ENCODE results near the gene KRIT1.

Gene KRIT1

DNA sequence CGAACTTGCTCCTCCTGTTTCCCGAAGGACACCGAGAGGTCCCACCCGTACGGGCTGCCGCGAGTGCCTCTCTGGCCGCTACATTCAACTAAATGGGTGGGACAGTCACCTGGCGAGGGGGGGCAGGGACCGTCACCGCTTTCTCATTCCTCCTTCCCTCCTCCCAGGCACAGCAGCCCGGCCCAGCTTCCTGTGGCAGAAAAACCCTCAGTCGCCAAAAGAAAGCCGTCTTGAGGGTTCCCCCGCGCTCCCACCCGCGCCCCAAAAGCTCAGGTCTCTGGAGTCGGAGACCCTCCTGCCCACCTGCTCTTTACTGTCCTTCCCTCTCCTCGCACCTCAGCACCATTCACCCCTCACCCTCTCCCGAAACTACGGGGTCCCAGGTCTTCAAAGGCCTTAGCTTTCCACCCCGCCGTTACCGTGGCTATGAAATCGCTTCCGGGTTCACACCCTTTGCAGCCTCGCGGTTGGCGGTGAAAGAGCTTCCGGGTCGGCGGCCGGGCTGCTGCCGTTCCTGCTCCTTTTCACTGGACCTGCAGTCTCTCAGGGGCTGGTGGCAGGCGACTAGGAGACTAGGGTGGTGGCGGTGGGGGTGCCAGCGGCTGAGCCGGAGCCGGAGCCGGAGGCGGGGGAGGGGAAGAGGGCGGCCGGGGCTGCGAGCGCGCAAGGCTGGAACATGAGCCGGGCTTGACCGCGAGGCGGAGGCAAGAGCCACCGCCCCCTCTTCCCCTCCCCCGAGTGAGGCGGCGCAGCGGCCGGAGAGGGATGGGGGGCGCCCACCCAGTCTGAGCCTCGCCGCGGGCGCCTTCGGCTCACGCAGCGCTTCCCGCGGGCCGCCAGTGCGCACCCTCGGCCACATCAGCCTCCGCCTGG, at the start of gene KRIT1, which contains the start of gene ANKIB1:
Gene KRIT1 (minus strand): TSS at position 428 of the 873 bp plus-strand sequence. CDS start 3,779 bp downstream, outside the sequence.
Gene ANKIB1 (plus strand): TSS at position 488 of the 873 bp plus-strand sequence. CDS start 49,005 bp downstream, outside the sequence.
- peak within 1 kb of the TSS; percentile 87 for H3K4me3 ChIP-seq (ENCODE audit: low read depth, low read length)
- peak within 1 kb of the TSS; percentile 91 for H3K27ac ChIP-seq (ENCODE audit: low read depth, low read length)
- H3K36me3 ChIP-seq (ENCODE audit: control insufficient read depth, insufficient read depth, low read length), result peaks cover 10% of the 10 kb centered on the region
- H3K9me3 ChIP-seq (ENCODE audit: control insufficient read depth, insufficient read depth, low read depth, low read length), result no peaks in the 10 kb centered on the region
- H3K9ac ChIP-seq (ENCODE audit: low read length), result peak within 1 kb of the TSS; percentile 92
- peaks cover 15% of the 10 kb centered on the region for H3K4me1 ChIP-seq (ENCODE audit: control insufficient read depth, insufficient read depth, low read length)
- no peaks in the 10 kb centered on the region for H3K27me3 ChIP-seq (ENCODE audit: control insufficient read depth, insufficient read depth, low read length)

GRCh38 chr7:92295391-92295790, 49.7 kb upstream of the KRIT1 start:
- H3K4me3 ChIP-seq (ENCODE audit: low read depth, low read length), result no peak overlapping the region

DNA sequence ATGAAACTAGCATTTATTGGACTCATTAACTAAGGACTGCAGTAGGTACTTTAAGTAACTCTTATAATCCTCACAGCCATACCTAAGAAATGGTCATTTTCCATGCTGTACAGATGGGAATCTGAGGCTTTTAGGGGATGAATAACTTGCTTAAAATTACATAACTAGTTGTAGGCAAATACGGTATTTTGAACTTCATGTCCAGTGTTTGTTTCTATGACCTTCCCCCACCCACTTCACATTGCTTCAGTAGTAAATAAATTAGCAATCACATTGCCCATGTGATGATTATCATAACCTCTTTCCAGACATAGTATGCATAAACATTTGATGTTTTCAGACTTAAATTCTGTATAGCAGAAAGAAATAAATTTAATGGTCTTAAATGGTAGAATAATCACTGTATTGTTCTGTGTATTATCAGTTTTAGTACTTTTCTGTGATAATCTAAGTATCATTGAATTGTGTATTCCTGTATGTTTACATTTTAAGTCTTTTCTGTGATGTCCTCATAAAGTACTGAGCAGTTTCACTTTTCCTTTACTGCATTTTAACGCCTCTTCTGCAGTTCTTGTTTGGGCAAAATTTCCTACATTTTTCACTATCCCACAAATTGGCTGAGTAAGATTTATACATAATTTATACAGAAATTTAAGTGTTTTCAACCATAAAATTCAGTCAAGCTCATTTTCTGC, 48.3 kb upstream of the KRIT1 start:
- H3K9me3 ChIP-seq (ENCODE audit: control insufficient read depth, insufficient read depth, low read depth, low read length), result no peaks in the 10 kb centered on the region
- H3K4me1 ChIP-seq (ENCODE audit: control insufficient read depth, insufficient read depth, low read length), result peaks cover 19% of the 10 kb centered on the region
- no peak overlapping the region for H3K4me3 ChIP-seq (ENCODE audit: low read depth, low read length)
- H3K9ac ChIP-seq (ENCODE audit: low read length), result no peak overlapping the region
- no peaks in the 10 kb centered on the region for H3K27me3 ChIP-seq (ENCODE audit: control insufficient read depth, insufficient read depth, low read length)
- no peak overlapping the region for H3K27ac ChIP-seq (ENCODE audit: low read depth, low read length)
- 0 out of 2 replicates have a peak, but pooled peaks cover 4% of the 10 kb centered on the region for H3K36me3 ChIP-seq (ENCODE audit: control insufficient read depth, insufficient read depth, low read length)

More at GRCh38 chr7:92295391-92295790, 49.7 kb upstream of the KRIT1 start:
- no peaks in the 10 kb centered on the region for H3K9me3 ChIP-seq (ENCODE audit: control insufficient read depth, insufficient read depth, low read depth, low read length)
- H3K27me3 ChIP-seq (ENCODE audit: control insufficient read depth, insufficient read depth, low read length), result no peaks in the 10 kb centered on the region
- peaks cover 19% of the 10 kb centered on the region for H3K4me1 ChIP-seq (ENCODE audit: control insufficient read depth, insufficient read depth, low read length)
- H3K27ac ChIP-seq (ENCODE audit: low read depth, low read length), result no peak overlapping the region
- H3K36me3 ChIP-seq (ENCODE audit: control insufficient read depth, insufficient read depth, low read length), result peaks cover 4% of the 10 kb centered on the region; the same call in 1 of the 2 replicates
- H3K9ac ChIP-seq (ENCODE audit: low read length), result no peak overlapping the region

- no peak overlapping the region for H3K9ac ChIP-seq (ENCODE audit: low read length)
- 0 out of 2 replicates have a peak, but pooled peaks cover 4% of the 10 kb centered on the region for H3K36me3 ChIP-seq (ENCODE audit: control insufficient read depth, insufficient read depth, low read length)
- H3K4me1 ChIP-seq (ENCODE audit: control insufficient read depth, insufficient read depth, low read length), result peaks cover 19% of the 10 kb centered on the region
- no peaks in the 10 kb centered on the region for H3K27me3 ChIP-seq (ENCODE audit: control insufficient read depth, insufficient read depth, low read length)
- no peak overlapping the region for H3K4me3 ChIP-seq (ENCODE audit: low read depth, low read length)
- H3K9me3 ChIP-seq (ENCODE audit: control insufficient read depth, insufficient read depth, low read depth, low read length), result no peaks in the 10 kb centered on the region
- no peak overlapping the region for H3K27ac ChIP-seq (ENCODE audit: low read depth, low read length)
These were observed 47.3 kb upstream of the KRIT1 start for GRCh38 chr7:92292981-92293380.

DNA sequence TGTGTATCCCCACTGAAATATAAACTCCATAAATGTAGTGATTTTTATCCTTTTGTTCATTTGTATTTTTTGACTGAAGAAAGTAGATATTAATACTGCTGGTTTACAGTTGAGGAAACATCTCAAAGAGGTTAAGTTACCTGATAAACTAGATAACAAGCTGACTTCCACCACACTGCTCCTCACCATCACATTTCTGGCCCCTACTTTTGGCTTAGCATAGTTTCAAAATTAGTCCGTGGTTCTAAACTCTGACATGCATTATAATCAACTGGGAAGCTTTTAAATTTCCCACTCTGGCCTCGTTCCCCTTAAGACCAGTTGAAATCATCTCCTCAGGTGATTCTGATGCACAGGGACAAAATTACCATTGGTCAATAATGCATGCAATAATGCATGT, 43.6 kb upstream of the KRIT1 start:
- no peaks in the 10 kb centered on the region for H3K27me3 ChIP-seq (ENCODE audit: control insufficient read depth, insufficient read depth, low read length)
- H3K4me3 ChIP-seq (ENCODE audit: low read depth, low read length), result no peak overlapping the region
- no peak overlapping the region for H3K27ac ChIP-seq (ENCODE audit: low read depth, low read length)
- no peaks in the 10 kb centered on the region for H3K36me3 ChIP-seq (ENCODE audit: control insufficient read depth, insufficient read depth, low read length)
- no peaks in the 10 kb centered on the region for H3K9me3 ChIP-seq (ENCODE audit: control insufficient read depth, insufficient read depth, low read depth, low read length)
- no peak overlapping the region for H3K9ac ChIP-seq (ENCODE audit: low read length)
- peaks cover 13% of the 10 kb centered on the region for H3K4me1 ChIP-seq (ENCODE audit: control insufficient read depth, insufficient read depth, low read length)

GRCh38 chr7:92282930-92283329, 37.2 kb upstream of the KRIT1 start:
- peaks cover 13% of the 10 kb centered on the region for H3K4me1 ChIP-seq (ENCODE audit: control insufficient read depth, insufficient read depth, low read length)
- no peaks in the 10 kb centered on the region for H3K36me3 ChIP-seq (ENCODE audit: control insufficient read depth, insufficient read depth, low read length)
- no peaks in the 10 kb centered on the region for H3K9me3 ChIP-seq (ENCODE audit: control insufficient read depth, insufficient read depth, low read depth, low read length)
- H3K4me3 ChIP-seq (ENCODE audit: low read depth, low read length), result no peak overlapping the region
- H3K27ac ChIP-seq (ENCODE audit: low read depth, low read length), result no peak overlapping the region
- H3K27me3 ChIP-seq (ENCODE audit: control insufficient read depth, insufficient read depth, low read length), result no peaks in the 10 kb centered on the region
- no peak overlapping the region for H3K9ac ChIP-seq (ENCODE audit: low read length)

DNA sequence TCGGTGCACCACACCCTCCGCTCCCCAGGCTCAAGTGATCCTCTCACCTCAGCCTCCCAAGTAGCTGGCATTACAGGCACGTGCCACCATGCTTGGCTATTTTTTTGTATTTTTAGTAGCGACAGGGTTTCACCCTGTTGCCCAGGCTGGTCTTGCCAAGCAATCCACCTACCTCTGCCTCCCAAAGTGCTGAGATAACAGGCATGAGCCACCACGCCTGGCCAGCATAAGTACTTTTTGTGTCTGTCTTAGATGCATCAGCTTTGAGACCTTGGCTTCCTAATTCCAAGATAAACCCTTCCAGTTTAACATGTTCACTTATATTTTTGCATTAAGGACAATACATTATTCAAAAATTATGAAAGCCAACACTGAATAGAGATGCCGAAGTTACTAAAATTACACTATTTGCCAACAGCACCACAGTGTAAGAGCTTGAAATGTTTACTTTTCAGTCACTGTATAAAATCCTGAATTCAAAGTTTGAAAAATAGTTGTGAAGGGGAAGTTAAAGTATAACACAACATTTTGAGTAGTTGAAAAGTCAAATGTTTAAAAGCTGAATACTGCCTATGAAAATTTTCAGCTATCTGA, 36.6 kb upstream of the KRIT1 start:
- Histone ChIP-seq H3K27me3 (ENCODE audit: control insufficient read depth, insufficient read depth, low read length) (no peaks in the 10 kb centered on the region), H3K9me3 (ENCODE audit: control insufficient read depth, insufficient read depth, low read depth, low read length) (no peaks in the 10 kb centered on the region), H3K4me3 (ENCODE audit: low read depth, low read length) (no peak overlapping the region), H3K27ac (ENCODE audit: low read depth, low read length) (no peak overlapping the region), H3K9ac (ENCODE audit: low read length) (no peak overlapping the region), H3K4me1 (ENCODE audit: control insufficient read depth, insufficient read depth, low read length) (peaks cover 13% of the 10 kb centered on the region), H3K36me3 (ENCODE audit: control insufficient read depth, insufficient read depth, low read length) (no peaks in the 10 kb centered on the region)

DNA sequence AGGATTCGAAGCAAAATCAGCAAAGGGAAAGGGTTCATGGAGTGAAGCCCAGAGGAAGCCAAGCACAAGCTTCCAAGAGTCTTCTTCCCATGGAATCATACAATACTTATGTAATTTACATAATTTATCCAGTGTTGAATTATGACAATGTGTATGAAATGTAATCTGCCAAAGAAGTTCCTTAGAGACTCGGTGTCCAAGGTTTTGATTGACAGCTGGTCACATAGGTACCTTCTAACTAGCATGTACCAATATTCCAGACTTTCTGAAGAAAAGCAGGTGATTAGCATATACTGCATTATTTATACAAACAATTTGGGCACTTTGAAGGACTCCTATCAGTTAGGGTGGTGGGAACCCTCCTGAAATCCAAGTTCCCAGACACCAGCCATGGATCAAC, 35.3 kb upstream of the KRIT1 start:
- H3K27me3 ChIP-seq (ENCODE audit: control insufficient read depth, insufficient read depth, low read length), result no peaks in the 10 kb centered on the region
- peaks cover 13% of the 10 kb centered on the region for H3K4me1 ChIP-seq (ENCODE audit: control insufficient read depth, insufficient read depth, low read length)
- H3K4me3 ChIP-seq (ENCODE audit: low read depth, low read length), result no peak overlapping the region
- H3K9ac ChIP-seq (ENCODE audit: low read length), result no peak overlapping the region
- H3K27ac ChIP-seq (ENCODE audit: low read depth, low read length), result no peak overlapping the region
- H3K36me3 ChIP-seq (ENCODE audit: control insufficient read depth, insufficient read depth, low read length), result no peaks in the 10 kb centered on the region
- no peaks in the 10 kb centered on the region for H3K9me3 ChIP-seq (ENCODE audit: control insufficient read depth, insufficient read depth, low read depth, low read length)

DNA sequence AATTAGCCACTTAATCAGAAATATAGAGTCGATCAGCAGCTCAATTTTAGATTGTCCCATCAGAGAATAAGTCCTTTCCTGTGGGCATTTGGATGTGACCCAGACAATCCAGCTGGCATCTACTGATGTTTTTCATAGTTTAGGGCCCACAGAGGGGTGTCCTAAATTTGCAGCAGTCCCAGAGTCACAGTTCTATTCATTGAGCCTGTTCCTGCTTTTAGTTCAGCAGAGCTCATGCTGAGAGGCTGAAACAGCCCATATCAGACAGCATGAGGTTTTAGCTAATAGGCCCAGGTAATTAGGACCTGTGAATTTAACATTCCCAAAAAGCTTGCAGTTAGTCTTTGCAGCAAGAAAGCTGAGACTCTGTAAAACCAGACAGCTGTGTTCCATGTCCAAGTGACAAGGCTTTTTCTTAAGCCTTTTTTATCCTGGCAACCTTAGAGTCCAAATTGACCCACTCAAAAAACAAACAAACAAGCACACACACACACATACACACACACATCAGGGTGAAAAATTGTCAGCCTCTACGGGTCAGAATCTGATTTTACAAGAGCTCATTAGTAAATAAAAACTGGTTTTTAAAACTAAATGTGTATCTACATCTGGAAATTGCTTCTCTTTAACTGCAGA, 33.8 kb upstream of the KRIT1 start:
- H3K4me3 ChIP-seq (ENCODE audit: low read depth, low read length), result no peak overlapping the region
- peaks cover 13% of the 10 kb centered on the region for H3K4me1 ChIP-seq (ENCODE audit: control insufficient read depth, insufficient read depth, low read length)
- no peak overlapping the region for H3K27ac ChIP-seq (ENCODE audit: low read depth, low read length)
- no peak overlapping the region for H3K9ac ChIP-seq (ENCODE audit: low read length)
- H3K27me3 ChIP-seq (ENCODE audit: control insufficient read depth, insufficient read depth, low read length), result no peaks in the 10 kb centered on the region
- H3K36me3 ChIP-seq (ENCODE audit: control insufficient read depth, insufficient read depth, low read length), result no peaks in the 10 kb centered on the region
- no peaks in the 10 kb centered on the region for H3K9me3 ChIP-seq (ENCODE audit: control insufficient read depth, insufficient read depth, low read depth, low read length)

- Histone ChIP-seq H3K27ac (ENCODE audit: low read depth, low read length) (no peak overlapping the region), H3K4me1 (ENCODE audit: control insufficient read depth, insufficient read depth, low read length) (peaks cover 13% of the 10 kb centered on the region), H3K27me3 (ENCODE audit: control insufficient read depth, insufficient read depth, low read length) (no peaks in the 10 kb centered on the region), H3K4me3 (ENCODE audit: low read depth, low read length) (no peak overlapping the region), H3K36me3 (ENCODE audit: control insufficient read depth, insufficient read depth, low read length) (no peaks in the 10 kb centered on the region), H3K9me3 (ENCODE audit: control insufficient read depth, insufficient read depth, low read depth, low read length) (no peaks in the 10 kb centered on the region), H3K9ac (ENCODE audit: low read length) (no peak overlapping the region)
These were observed 30.7 kb upstream of the KRIT1 start for GRCh38 chr7:92276460-92276864.

Measured in HUES6 (cell line).